Right hindlimb (tissue), 1 donor: ENCODE results near the gene GUK1.
"Not testable (repeated sequence)": the region's sequence is repeated elsewhere in the genome, so short reads cannot be mapped to it uniquely, and the experiment has no call there.

ENCODE experiments used
- DNase-seq: peaks from one replicate; pipeline ENCODE4 v3.0.0-alpha.2; 2018

GUK1 gene

DNA sequence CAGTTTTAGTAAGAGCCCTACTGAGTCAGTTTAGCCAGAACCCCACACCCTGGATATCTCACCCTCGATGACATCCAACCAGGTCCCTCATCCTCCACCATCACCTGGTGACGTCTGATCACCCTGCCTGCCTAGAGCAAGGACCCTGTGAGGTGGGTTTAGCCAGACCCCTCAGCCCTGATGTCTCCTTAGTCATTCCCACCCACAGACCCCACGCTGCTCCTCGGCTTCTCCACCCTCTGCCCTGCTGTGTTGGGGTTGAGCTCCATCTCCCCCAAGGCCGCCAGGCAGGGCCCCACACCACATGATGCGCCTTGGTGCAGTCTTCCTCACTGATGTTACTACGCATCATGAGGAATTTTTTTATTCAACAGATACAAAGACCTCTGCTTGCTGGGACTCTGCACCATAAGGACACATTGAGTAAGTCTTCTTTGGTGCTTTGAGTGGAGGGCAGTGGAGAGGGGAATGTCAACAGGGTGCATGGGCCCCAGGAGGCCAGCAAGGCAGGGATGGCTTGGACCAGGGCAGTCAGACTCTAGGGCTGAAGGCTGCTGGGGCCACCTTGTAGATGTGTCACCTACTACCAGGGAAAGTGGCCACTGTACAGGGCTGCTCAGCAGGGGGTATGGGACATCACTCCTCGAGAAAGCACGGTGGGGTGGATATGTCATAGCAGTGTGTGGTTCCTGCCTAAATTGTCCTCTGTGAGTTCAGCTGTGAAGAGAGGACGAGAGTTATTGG is 23.9 kb downstream of the GUK1 start:
- no peak for DNase-seq

DNA sequence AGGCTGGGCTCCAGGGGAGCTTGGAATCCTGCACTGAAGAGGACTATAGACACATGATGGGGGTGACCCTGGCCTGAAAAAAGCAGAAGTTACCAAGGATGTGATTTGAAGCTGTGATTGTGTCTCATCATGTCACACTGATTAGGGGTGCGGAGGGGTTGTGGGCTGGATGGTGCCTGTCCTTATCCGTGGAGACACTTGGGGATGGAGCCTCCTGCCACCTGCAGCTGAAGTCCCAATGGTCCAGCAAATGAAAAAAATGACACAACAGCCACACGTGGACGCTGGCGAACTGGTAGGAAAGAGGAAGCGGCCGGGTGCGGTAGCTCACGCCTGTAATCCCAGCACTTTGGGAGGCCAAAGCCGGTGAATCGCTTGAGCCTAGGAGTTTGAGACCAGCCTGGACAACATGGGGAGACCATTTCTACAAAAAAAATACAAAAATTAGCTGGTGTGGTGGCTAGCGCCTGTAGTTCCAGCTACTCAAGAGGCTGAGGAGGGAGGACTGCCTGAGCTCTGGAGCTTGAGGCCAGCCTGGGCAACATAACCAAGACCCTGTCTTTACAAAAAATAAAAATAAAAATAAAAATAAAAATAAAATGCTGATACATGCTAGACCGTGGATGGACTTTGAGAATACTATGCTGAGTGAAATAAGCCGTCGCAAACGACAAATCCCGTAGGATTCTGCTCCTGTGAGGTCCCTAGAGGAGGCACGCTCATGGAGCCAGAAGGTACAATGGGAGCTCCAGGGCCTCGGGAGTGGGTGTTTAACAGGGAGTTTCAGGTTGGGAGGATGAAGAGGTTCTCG is 24.7 kb downstream of the GUK1 start:
- DNase-seq: no peak

DNA sequence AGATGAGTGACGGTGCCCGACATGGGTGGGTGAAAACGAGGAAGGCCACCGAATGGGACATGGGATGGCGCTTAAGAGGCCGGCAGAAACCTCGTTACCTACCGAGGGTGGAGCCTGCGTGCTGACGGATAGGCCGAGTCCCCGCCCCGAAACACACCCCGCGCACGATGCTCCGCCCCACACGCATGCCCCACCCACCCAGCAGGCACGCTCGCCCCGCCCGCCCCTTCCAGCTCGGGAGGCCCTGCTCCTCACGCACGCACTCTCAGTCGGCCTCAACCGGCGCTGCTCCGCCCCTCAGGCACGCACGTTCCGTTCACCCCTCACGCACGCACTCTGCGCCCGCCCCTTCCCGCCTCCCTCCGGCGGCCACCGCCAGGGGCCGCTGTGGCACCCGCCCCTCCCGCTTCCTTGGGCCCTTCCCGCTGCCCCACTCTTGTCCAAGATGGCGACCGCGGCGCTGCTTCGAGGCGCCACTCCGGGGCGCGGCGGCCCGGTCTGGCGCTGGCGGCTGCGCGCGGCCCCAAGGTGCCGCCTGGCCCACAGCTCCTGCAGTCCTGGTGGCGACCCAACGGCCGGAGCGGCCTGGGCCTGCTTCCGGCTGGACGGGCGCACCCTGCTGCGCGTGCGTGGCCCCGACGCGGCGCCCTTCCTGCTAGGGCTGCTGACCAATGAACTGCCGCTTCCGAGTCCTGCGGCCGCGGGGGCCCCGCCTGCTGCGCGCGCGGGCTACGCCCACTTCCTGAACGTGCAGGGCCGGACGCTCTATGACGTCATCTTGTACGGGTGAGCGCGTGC is 25.5 kb downstream of the GUK1 start, which contains the start of gene IBA57:
IBA57 (plus strand) TSS at position 433 of the 798 bp plus-strand sequence; CDS start at position 446, 13 bp downstream.
- peak; percentile 100 for DNase-seq

DNA sequence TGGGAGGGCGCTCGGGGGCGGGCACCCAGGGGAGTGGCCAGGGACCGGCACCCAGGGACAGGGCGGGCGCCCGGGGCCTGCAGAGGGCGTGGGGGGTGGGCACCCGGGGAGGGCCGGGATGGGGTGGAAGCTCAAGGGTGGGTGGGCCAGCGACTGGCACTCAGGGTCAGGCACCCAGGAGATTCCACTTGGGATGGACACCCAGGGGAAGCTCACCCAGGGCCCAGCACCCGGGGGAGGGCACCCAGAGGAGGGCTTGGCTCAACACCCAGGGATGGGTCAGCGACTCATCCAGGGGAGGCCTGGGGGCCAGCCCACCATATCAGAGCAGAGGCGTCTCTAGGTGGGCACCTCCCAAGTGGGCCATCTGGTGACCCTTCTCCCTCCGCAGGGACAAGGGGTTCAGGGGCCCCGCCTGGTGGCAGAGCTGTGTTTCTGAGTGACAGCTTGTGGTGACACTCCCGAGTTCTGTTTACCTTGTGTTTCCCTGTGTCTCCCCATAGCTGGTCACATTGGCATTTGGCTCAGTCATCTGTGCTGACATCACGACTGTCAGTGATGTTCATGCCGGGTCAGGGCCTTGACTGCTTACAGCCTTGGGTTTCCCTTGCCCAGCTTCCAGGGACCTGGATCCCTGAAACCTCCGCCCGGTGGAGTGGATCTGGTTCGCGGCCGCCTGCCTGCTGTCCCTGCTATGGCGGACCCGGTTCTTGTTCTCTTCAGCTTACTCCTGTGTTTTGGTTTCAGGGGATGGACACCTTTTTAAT is 26.3 kb downstream of the GUK1 start:
- peak; percentile 78 for DNase-seq

DNA sequence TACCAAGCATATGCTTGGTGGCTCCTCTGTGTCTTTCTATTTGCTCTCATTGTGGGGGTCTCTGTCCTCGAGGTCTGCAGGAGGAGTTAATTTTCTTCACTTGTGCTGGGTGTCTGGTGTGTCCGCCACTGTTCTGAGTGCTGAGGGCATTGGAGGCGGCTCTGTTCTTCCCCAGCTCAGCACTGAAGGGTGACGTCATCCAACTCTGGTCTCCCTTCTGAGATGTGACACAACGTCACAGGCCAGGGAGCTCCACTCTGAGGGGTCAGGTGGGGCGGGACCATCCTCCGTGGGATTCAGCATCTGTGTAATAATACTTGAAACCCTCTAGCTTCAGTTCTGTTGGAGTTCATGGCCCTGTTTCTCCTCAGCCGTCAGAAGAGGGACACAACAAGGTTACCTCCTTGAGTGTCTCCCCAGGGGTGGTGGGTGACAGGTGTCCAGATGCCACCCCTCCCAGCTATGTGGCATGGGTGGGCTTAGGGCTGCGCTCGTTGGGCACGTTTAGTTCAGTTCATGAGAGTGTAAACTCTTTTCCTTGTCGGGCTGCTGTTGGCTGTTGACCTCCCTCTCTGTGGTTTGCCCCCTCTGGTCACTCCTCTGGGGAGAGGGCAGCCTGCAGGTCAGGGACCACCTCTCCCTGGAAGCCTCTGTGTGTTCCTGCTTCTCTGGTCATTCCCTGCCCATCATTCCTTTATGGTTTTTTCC is 28.6 kb downstream of the GUK1 start:
- DNase-seq: no peak

DNA sequence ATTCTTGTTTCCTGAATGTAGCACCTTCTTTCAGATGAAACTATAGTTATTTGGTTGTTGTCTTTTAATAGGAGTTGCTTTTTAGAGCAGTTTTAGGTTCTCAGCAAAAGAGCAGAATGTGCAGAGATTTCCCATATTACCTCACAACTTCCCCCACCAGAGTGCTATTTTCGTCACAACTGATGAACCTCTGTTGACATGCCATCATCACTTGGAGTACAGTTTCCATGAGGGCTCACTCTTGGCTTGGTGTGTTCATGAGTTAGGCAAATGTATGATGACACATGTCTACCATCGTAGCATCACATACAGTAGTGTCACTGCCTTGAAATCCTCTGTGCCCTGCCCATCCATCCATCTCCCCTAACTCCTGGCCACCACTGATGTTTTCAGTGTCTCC is 29.3 kb downstream of the GUK1 start:
- DNase-seq: no peak

DNA sequence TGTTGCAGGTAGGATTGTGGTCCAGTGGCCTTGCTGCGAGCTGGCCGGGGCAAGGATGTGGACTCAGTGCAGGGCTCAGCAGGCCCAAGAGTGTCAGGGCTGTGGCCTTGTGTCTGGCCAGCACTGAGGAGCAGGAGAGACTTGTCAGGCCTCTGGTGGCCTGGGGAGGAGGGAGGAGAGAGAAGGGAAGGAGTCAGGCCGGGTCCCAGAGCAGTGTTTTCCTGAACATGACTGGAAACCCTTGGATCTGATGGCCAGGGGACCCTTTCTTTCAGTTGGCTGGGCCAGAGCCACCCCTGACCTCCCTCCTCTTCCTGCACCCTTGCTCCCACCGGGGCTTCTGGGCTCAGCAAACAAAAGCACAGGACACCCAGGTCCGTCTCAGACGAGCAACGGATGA is 30.6 kb downstream of the GUK1 start:
- DNase-seq: no peak

DNA sequence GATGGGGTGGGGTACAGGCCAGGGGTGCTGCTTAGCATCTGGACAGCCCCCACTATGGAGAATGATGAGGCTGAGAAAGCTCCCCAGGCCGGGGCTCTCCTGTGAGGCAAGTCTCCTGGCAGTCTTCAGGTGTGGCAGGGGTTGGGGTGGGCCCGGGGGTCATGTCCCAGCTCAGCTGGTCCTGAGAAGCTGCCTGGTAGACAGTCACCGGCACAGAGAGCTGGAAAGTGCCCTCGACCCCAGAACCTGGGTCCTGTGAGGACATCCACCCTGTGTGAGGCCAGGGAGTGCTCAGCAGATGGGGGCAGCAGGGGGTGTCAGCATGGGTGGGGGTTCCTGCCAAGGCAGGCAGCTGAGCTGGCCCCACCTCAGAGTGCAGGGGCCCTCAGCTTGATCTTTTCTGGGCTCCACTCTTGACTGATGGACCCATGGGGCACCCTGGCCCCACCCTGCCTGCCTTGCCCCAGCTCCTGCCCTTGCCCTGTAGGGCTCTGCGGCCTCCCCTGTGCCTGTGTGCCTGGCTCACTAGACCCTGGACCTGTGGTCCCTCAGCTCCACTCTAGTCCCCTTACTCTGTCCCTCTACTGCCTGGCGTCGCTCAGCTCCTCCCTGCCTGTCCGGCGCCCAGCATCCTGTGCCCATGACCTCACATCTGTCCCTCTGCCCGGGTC is 31.3 kb downstream of the GUK1 start:
- DNase-seq: no peak

DNA sequence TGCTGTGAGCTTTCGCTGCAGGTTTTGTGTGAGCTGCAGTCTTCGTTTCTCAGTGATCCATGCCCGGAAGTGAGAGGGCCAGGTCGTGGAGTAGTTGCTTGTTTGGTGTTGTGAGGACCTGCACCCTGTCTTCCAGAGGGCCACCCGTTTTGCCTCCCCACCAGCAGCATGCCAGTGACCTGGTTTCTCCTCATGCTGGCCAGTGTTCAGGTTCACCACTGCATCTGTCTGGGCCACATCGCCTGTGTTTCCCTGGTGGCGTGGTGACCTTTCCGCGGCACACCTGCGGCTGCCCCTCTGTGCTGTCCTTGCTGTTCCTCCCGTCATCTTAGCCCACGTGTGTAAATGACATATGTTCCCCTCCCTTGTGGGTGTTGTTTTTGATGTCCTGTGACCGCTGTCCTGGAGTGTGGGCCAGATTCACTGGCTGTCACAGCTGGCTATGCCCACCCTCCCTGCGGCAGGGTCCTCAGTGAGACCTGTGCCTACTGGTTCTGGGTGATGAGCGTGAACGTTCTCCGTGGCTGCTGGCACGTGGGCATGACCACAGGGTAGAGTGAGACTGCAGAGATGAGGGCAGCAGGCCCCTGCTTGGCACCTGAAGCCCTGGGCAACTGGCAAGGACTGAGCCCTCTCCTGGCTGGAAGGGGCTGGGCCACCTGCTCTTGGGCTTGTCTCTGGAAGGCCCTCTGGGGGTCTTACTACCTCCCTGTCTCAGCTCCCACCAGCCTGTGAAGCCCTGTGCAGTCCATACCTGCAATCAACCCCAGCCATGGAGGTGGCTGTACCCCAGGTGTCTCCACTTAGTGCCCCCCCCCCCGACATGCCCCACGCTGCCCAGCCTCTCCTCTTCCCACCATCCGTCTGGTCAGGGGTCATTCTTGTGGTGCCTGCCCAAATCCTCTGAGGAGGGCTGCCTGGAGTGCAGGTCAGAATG is 32.8 kb downstream of the GUK1 start:
- no peak for DNase-seq

DNA sequence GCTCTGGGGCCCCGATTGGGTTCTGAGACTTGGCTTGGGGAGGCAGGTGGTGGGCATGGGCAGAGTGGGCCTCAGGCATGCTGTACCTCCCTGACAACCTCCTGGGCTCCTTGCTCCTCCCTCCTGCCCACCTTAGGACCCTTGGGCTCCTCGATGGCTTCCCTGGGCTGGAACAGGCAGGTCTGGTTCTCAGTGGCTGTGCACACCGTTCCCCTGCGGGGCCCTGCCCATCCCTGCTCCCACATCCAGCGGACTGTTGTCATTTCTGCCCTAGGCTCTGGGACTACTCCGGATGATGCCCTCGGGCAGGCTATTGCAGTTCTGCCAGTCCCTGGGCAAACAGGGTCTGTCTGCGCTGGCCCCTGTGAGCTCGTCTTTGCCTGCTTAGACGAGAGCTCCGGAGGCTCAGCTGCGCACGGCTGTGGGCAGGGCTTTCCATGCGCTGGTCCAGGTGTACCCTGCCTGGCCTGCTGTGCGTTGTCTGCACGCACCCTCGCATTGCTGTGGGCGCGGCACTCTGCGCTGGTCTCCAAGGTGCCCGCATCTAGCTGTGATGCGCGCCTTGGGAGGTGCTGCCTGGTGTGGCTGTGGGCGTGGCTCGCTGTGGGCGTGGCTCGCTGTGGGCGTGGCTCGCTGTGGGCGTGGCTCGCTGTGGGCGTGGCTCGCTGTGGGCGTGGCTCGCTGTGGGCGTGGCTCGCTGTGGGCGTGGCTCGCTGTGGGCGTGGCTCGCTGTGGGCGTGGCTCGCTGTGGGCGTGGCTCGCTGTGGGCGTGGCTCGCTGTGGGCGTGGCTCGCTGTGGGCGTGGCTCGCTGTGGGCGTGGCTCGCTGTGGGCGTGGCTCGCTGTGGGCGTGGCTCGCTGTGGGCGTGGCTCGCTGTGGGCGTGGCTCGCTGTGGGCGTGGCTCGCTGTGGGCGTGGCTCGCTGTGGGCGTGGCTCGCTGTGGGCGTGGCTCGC is 33.7 kb downstream of the GUK1 start:
- not testable (repeated sequence) for DNase-seq

DNA sequence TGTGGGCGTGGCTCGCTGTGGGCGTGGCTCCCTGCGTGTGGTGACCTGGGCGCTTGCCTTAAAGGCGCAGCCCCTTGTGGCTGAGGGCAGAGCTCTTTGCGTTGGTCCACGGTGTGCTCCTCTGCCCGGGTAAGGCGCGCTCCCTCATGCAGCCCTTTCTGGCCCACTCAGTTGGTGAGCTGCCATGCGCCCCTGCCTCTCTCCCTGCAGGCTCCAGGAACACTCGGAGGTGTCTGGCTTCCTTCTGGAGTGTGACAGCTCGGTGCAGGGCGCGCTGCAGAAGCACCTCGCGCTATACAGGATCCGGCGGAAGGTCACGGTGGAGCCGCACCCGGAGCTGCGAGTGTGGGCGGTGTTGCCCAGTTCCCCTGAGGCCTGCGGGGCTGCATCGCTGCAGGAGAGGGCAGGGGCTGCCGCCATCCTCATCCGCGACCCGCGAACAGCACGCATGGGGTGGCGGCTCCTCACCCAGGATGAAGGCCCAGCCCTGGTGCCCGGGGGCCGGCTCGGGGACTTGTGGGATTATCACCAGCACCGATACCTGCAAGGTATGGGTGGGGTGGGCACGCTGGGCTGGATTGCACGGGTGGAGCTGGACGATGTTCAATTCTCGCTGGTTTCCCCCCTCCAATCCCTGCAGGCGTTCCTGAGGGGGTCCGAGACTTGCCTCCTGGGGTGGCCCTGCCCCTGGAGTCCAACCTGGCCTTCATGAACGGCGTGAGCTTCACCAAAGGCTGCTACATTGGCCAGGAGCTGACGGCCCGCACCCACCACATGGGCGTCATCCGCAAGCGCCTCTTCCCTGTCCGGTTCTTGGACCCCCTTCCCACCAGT is 34.6 kb downstream of the GUK1 start:
- DNase-seq: no peak

DNA sequence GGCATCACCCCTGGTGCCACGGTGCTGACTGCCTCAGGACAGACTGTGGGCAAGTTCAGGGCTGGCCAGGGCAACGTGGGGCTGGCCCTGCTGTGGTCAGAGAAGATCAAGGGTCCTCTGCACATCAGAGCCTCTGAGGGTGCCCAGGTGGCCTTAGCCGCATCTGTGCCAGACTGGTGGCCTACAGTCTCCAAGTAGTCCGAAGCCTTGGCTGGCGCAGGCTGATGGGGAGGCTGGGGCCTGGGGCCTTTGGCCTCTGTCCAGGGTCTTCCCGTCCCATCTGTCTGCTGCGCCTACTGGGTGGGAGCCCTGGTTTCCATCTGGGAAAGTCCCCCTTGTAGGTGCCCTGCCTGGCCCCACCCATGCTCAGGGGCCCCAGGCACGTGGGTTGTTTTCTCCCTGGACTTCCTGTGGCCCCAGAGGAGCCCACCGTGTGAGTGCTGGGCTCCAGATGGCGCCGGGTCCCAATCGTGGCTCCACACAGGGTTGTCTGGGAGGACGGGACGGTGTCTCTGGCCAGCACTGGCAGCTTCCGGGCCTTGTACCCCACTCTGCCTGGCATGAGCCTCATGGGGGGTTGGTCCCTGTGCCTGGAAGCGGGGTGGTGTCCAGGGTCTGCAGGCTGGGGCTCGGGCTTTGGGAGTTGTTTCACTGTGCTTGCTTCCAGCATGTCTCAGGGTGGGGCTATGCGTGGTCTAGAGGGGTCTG is 35.4 kb downstream of the GUK1 start:
- DNase-seq: no peak

DNA sequence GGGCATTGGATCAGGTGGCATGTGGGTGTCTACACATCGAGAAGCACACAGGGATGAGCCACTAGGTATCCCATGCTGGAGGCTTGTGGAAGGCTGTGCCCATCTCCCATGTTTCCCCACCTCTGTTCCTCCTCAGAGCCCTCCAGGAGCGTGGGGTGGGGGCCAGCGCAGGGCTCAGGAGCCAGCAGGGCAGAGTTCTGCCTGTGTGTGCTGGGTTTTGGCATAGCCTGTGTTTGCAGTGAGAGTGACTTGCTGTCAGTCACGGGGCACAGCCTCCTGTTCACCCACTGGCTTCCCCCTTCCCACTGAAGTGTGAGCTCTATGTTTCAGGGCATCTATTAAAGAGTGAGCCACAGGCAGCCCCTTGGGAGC is 35.9 kb downstream of the GUK1 start:
- no peak for DNase-seq

DNA sequence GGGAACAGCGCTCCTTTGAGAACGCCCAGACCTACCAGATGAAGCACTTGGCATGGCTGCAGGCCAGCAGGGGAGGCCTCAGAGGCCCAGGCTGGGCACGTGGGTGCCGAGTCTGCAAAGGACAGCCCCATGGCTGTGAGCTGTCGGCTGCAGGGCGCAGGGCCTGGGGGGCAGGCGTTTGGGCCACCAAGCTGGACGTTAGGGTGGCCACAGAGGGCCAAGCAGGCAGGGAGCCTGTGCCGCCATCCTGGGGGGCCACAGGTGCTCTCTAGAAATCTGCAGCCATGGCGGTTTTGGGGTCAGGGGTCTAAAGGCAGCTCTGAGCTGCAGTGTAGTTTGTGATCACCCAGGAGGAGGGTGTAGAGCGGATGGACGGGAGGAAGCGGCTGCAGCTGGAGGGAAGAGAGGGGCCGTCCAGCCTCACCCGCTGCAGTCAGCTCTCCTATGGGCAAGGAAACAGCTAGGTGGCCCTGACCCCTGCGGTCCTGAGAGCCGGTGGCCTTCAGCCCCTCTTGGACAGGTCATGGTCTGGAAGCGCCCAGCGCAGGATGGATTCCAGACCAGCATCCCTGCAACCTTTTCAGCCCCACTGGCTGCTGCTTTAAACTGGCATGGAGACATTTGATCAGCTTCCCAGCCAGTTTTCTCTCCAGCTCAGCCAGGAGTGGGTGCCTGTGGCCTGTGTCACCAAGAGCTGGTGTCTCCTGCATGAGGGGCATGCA is 36.5 kb downstream of the GUK1 start:
- no peak for DNase-seq

DNA sequence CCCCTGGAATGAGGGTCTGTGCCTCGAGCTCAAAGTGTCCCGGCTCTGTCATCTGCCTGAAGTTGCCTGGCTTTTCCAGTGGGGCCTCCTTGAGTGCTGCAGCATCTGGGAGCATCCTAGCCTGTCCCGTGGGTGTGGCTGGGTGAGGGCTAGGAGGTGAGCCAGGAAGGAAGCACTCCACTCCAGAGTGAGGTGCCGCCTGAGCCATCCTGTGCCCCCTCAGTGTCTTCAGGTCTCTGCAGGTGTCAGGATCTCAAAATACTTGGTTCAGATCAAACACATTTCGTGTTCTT is 37.0 kb downstream of the GUK1 start:
- no peak for DNase-seq

DNA sequence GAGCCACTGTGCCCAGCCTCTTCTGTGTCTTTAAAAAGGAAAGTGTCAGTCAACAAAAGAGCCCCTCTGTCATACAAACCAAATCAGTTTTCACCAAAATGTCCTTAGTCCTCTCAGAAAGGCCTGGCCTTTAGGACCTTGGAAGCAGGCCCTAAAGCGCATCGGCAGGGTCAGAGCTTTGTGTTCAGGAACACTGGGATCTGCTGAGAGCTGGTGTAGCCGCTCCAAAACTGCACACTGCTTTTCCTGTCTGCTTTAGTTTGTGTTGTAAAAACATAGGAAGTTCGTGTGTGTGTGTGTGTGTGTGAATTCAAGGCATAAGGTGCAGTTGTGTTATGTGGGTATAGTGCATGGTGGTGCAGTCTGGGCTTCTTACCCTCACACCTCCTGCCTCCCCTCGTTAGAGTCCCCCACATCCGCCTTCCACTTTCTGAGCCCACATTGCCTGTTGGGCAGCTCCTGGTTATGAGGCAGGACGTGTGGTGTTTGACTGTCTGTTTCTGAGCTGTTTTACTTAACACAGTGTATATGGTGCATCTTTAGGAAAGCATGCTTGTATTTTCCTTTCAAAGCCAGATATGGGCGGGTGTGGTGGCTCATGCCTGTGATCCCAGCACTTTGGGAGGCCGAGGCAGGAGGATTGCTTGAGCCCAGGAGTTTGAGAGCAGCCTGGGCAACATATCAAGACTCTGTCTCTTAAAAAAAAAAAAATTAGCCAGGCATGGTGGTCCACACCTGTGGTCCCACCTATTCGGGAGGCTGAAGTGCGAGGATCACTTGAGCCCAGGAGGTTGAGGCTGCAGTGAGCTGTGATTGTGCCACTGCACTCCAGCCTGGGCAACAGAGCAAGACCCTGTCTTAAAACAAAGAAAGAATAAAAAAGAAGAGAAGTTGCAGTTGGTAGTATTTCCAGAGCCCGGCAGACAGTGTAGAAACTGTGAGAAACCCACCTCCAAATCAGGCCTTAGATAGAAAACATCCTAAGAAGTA is 37.9 kb downstream of the GUK1 start:
- DNase-seq: no peak
